HEK293 (cell line): ENCODE measurements around the gene LETM1.
A peak's percentile ranks its signal among the peaks of the same experiment; 100 is the strongest.

Source experiments
- CTCF ChIA-PET: fragments of 350-600 bp; formaldehyde crosslinking; extraction: SDS; loops from one replicate; lab custom pipeline; 2021; ENCODE audit warnings: antibody characterized with exemption; lab: Yijun Ruan, JAX
- POLR2A ChIA-PET: fragments of 300-600 bp; formaldehyde crosslinking; extraction: SDS; loops from one replicate; lab custom pipeline; 2020; ENCODE audit warnings: antibody characterized with exemption, inconsistent platforms; lab: Yijun Ruan, JAX
- H3K27ac ChIP-seq: fragments of 200-500 bp; sonication (Bioruptor generic); 2 replicates; pipeline ENCODE4 v1.5.1; 2014; ENCODE audit warnings: low read depth, low read length, control low read depth, inconsistent platforms; ENCODE audit errors: extremely low read depth
- H3K36me3 ChIP-seq, 2 experiments: fragments of 200-500 bp in 1 of 2; sonication (Bioruptor generic) in 1 of 2; 1 replicate in 1 of 2; 2 replicates in 1 of 2; pipeline ENCODE4 v1.5.1; 2014 to 2017; ENCODE audit warnings: inconsistent platforms in 2 of 2, low read length in 2 of 2; ENCODE audit not compliant: control insufficient read depth in 2 of 2, insufficient read depth in 1 of 2
- H3K4me1 ChIP-seq: fragments of 200-500 bp; sonication (Bioruptor generic); 2 replicates; pipeline ENCODE4 v1.5.1; 2014; ENCODE audit warnings: mild to moderate bottlenecking, low read length, inconsistent platforms; ENCODE audit not compliant: control insufficient read depth, insufficient read depth
- H3K4me3 ChIP-seq: 2 replicates; pipeline ENCODE4 v1.5.1; 2011; ENCODE audit warnings: low read depth, mild to moderate bottlenecking, control low read depth, low read length, moderate library complexity
- H3K9me3 ChIP-seq: fragments of 200-500 bp; sonication (Bioruptor generic); 2 replicates; pipeline ENCODE4 v1.5.1; 2014; ENCODE audit warnings: low read depth, low read length, inconsistent platforms; ENCODE audit not compliant: control insufficient read depth, insufficient read depth
- CTCF ChIP-seq: fragments of 450-650 bp; formaldehyde crosslinking; IDR thresholded peaks from 2 replicates; pipeline ENCODE4 v1.5.1; 2016; ENCODE audit warnings: missing biosample characterization, missing genetic modification characterization
- EGR2 ChIP-seq: fragments of 450-650 bp; formaldehyde crosslinking; IDR thresholded peaks from 2 replicates; pipeline ENCODE4 v1.5.1; 2016; ENCODE audit warnings: low read depth, missing biosample characterization, missing genetic modification characterization
- KLF8 ChIP-seq: fragments of 450-650 bp; formaldehyde crosslinking; IDR thresholded peaks from 2 replicates; pipeline ENCODE4 v1.5.1; 2016; ENCODE audit warnings: missing biosample characterization, missing genetic modification characterization
- OSR2 ChIP-seq: fragments of 450-650 bp; formaldehyde crosslinking; IDR thresholded peaks from 2 replicates; pipeline ENCODE4 v1.5.1; 2016; ENCODE audit warnings: missing biosample characterization, missing genetic modification characterization
- REST ChIP-seq: fragments of 450-650 bp; formaldehyde crosslinking; IDR thresholded peaks from 2 replicates; pipeline ENCODE4 v1.5.1; 2016; ENCODE audit warnings: missing biosample characterization, missing genetic modification characterization
- SP7 ChIP-seq: fragments of 450-650 bp; formaldehyde crosslinking; IDR thresholded peaks from 2 replicates; pipeline ENCODE4 v1.5.1; 2016; ENCODE audit warnings: missing biosample characterization, missing genetic modification characterization
- ZBTB49 ChIP-seq: fragments of 450-650 bp; formaldehyde crosslinking; IDR thresholded peaks from 2 replicates; pipeline ENCODE4 v1.5.1; 2016; ENCODE audit warnings: missing biosample characterization, missing genetic modification characterization, low read depth
- ZIC2 ChIP-seq: fragments of 450-650 bp; formaldehyde crosslinking; IDR thresholded peaks from 2 replicates; pipeline ENCODE4 v1.5.1; 2016; ENCODE audit warnings: missing biosample characterization, missing genetic modification characterization
- ZNF18 ChIP-seq: fragments of 450-650 bp; formaldehyde crosslinking; IDR thresholded peaks from 2 replicates; pipeline ENCODE4 v1.5.1; 2016; ENCODE audit warnings: missing biosample characterization, missing genetic modification characterization
- ZNF2 ChIP-seq: fragments of 450-650 bp; formaldehyde crosslinking; IDR thresholded peaks from 2 replicates; pipeline ENCODE4 v1.5.1; 2016; ENCODE audit warnings: missing biosample characterization, missing genetic modification characterization
- ZNF366 ChIP-seq: fragments of 450-650 bp; formaldehyde crosslinking; conservative IDR thresholded peaks from 2 replicates; pipeline ENCODE4 v1.5.1; 2016; ENCODE audit warnings: missing biosample characterization, missing genetic modification characterization
- ZNF394 ChIP-seq: fragments of 450-650 bp; formaldehyde crosslinking; IDR thresholded peaks from 2 replicates; pipeline ENCODE4 v1.5.1; 2016; ENCODE audit warnings: missing biosample characterization, missing genetic modification characterization, mild to moderate bottlenecking, moderate library complexity, borderline replicate concordance
- ZNF416 ChIP-seq: fragments of 450-650 bp; formaldehyde crosslinking; IDR thresholded peaks from 2 replicates; pipeline ENCODE4 v1.5.1; 2016; ENCODE audit warnings: missing biosample characterization, missing genetic modification characterization
- ZNF544 ChIP-seq: fragments of 450-650 bp; formaldehyde crosslinking; IDR thresholded peaks from 2 replicates; pipeline ENCODE4 v1.5.0; 2017; ENCODE audit warnings: missing biosample characterization, missing genetic modification characterization
- ZNF610 ChIP-seq: fragments of 450-650 bp; formaldehyde crosslinking; IDR thresholded peaks from 2 replicates; pipeline ENCODE4 v1.5.1; 2016; ENCODE audit warnings: missing biosample characterization, missing genetic modification characterization, borderline replicate concordance
- ZNF624 ChIP-seq: fragments of 450-650 bp; formaldehyde crosslinking; IDR thresholded peaks from 2 replicates; pipeline ENCODE4 v1.5.1; 2017; ENCODE audit warnings: missing biosample characterization, missing genetic modification characterization
- ZNF701 ChIP-seq: fragments of 450-650 bp; formaldehyde crosslinking; IDR thresholded peaks from 2 replicates; pipeline ENCODE4 v1.5.1; 2016; ENCODE audit warnings: missing biosample characterization, missing genetic modification characterization
- ZSCAN18 ChIP-seq: fragments of 450-650 bp; formaldehyde crosslinking; IDR thresholded peaks from 2 replicates; pipeline ENCODE4 v1.5.1; 2016; ENCODE audit warnings: missing biosample characterization, missing genetic modification characterization

The LETM1 gene

GRCh38 chr4:1851160-1851559, 4.8 kb downstream of the LETM1 start:
- H3K4me3 ChIP-seq, result no peak overlapping the region
- ChIA-PET POLR2A (no interaction called here), CTCF (no interaction called here)
- H3K36me3 ChIP-seq, result peaks cover 2 to 37% of the 10 kb centered on the region in 2 experiments; a peak in 2 of 3 replicates
- H3K4me1 ChIP-seq, result peaks cover 3% of the 10 kb centered on the region; the same call in 1 of the 2 replicates
- H3K9me3 ChIP-seq, result no peaks in the 10 kb centered on the region
- TF ChIP-seq ZNF366 (tag by site-specific recombination), result no peak
- no peak for TF ChIP-seq ZBTB49 (tag by site-specific recombination)
- TF ChIP-seq ZIC2 (tag by site-specific recombination), result peak; percentile 88
- TF ChIP-seq CTCF (tag by site-specific recombination), result 0 out of 2 replicates have a peak, but pooled peaks have one; percentile 7
- H3K27ac ChIP-seq, result no peak overlapping the region

- Histone ChIP-seq H3K36me3 (peaks cover 11 to 41% of the 10 kb centered on the region in 2 experiments; a peak in 2 of 3 replicates), H3K4me1 (peaks cover 3% of the 10 kb centered on the region; the same call in 1 of the 2 replicates), H3K27ac (no peak overlapping the region), H3K9me3 (no peaks in the 10 kb centered on the region), H3K4me3 (no peak overlapping the region)
- TF ChIP-seq ZNF2 (tag by site-specific recombination) (no peak), ZSCAN18 (tag by site-specific recombination) (no peak), ZNF544 (tag by site-specific recombination) (no peak), SP7 (no peak), EGR2 (tag by site-specific recombination) (no peak), ZNF416 (no peak), ZNF701 (tag by site-specific recombination) (no peak), ZBTB49 (tag by site-specific recombination) (no peak), OSR2 (tag by site-specific recombination) (no peak)
- POLR2A ChIA-PET, result interaction anchor here (0.6 kb wide), 2 partner anchors 358 to 1516 kb away, joined by 3 to 7 read pairs; no protein-coding TSS in a partner anchor
- CTCF ChIA-PET, result no interaction called here
These were observed 5.7 kb downstream of the LETM1 start for GRCh38 chr4:1850276-1850675.

- no peaks in the 10 kb centered on the region for H3K9me3 ChIP-seq
- H3K4me3 ChIP-seq, result no peak overlapping the region
- H3K4me1 ChIP-seq, result no peaks in the 10 kb centered on the region; the same call in 1 of the 2 replicates
- H3K27ac ChIP-seq, result no peak overlapping the region
- H3K36me3 ChIP-seq, result peaks cover 11 to 63% of the 10 kb centered on the region in 2 experiments; a peak in 2 of 3 replicates
- ChIA-PET POLR2A (no interaction called here), CTCF (no interaction called here)
- TF ChIP-seq ZNF624 (tag by site-specific recombination) (no peak), ZNF610 (tag by site-specific recombination) (no peak), ZNF394 (tag by site-specific recombination) (no peak), ZNF18 (tag by site-specific recombination) (no peak), KLF8 (tag by site-specific recombination) (no peak), REST (no peak)
These were observed 9.4 kb downstream of the LETM1 start for GRCh38 chr4:1846580-1846979.
